Measurements from ENCODE around the gene HECW1. TPM values are rescaled to one million over a fixed set of nuclear protein-coding genes. Genes with fewer than 3 reads are reported as not detected.

The HECW1 gene
- total and polyA plus RNA-seq, 2 of the 8 experiments (the other 6 are each of a cell fraction or from before 2014, with no cell fraction given), result 2.9 to 12.7 TPM

- Histone ChIP-seq H3K4ac (replicated peaks; ENCODE audit: insufficient read length, low read depth, low read length) (no peak overlapping the region), H3K4me2 (ENCODE audit: insufficient read depth in 1 of 2, low read depth in 2 of 2, low read length in 2 of 2) (no peak overlapping the region), H3K23ac (ENCODE audit: insufficient read length) (no peak overlapping the region), H3K79me2 (ENCODE audit: control insufficient read depth in 1 of 2, insufficient read depth in 2 of 2, low read length in 2 of 2) (no peaks in the 10 kb centered on the region), H2AK5ac (ENCODE audit: low read depth, low read length) (no peak overlapping the region), H3K27me3 (replicated peaks in 1 of 4; ENCODE audit: control insufficient read depth in 3 of 4, extremely low read depth in 1 of 4, insufficient read depth in 3 of 4, low read length in 3 of 4) (no peaks in the 10 kb centered on the region), H2BK15ac (ENCODE audit: low read length) (no peak overlapping the region), H4K5ac (ENCODE audit: insufficient read length, low read depth, low read length) (no peak overlapping the region), H3K36me3 (ENCODE audit: control insufficient read depth in 2 of 4, insufficient read depth in 4 of 4, low read length in 3 of 4) (no peaks in the 10 kb centered on the region), H3K14ac (ENCODE audit: insufficient read length) (no peak overlapping the region), H3K9ac (replicated peaks in 1 of 4; ENCODE audit: extremely low read depth in 1 of 4, low read depth in 3 of 4, low read length in 3 of 4) (no peak overlapping the region), H3K79me1 (ENCODE audit: low read depth, low read length) (no peaks in the 10 kb centered on the region), H2AFZ (ENCODE audit: low read length) (no peak overlapping the region), H2BK120ac (replicated peaks; ENCODE audit: low read depth, low read length) (peak overlapping the region; percentile 12), H4K8ac (ENCODE audit: extremely low read depth, insufficient read depth, low read length) (no peak overlapping the region), H2BK12ac (ENCODE audit: low read depth, low read length) (peak overlapping the region; percentile 3; the same call in 1 of the 2 replicates), H3K9me3 (ENCODE audit: insufficient read depth in 2 of 2, low read depth in 1 of 2, low read length in 1 of 2) (no peaks in the 10 kb centered on the region), H3K4me3 (ENCODE audit: extremely low read depth in 1 of 4, insufficient read depth in 2 of 4, low read depth in 3 of 4, low read length in 4 of 4) (no peak overlapping the region), H3K4me1 (replicated peaks in 1 of 4; ENCODE audit: control insufficient read depth in 3 of 4, insufficient read depth in 4 of 4, low read length in 3 of 4) (peaks cover 18 to 34% (median 26%) of the 10 kb centered on the region in 4 experiments), H2BK5ac (ENCODE audit: low read depth, low read length) (0 out of 2 replicates have a peak overlapping the region, but pooled peaks have one; percentile 10), H4K20me1 (replicated peaks in 1 of 2; ENCODE audit: control insufficient read depth in 1 of 2, insufficient read depth in 2 of 2, low read length in 2 of 2) (no peaks in the 10 kb centered on the region), H3K56ac (replicated peaks; ENCODE audit: insufficient read length, low read depth, low read length) (no peak overlapping the region), H3K27ac (ENCODE audit: low read depth, low read length) (no peak overlapping the region), H3K23me2 (ENCODE audit: low read depth, low read length) (no peaks in the 10 kb centered on the region), H3K18ac (ENCODE audit: extremely low read depth, low read length) (no peak overlapping the region), H2BK20ac (ENCODE audit: low read length) (peak overlapping the region; percentile 80), H4K91ac (replicated peaks; ENCODE audit: insufficient read length, low read length) (no peak overlapping the region)
- ChIA-PET POLR2A (ENCODE audit: partially characterized antibody) (no interaction called here), CTCF (ENCODE audit: partially characterized antibody) (interaction anchor here (0.7 to 2.7 kb wide), 6 partner anchors 9 to 155 kb away, joined by 3 to 10 read pairs (median 3); no protein-coding TSS in a partner anchor)
- WGBS, 2 experiments (ENCODE audit: extremely low coverage in 1 of 2, insufficient coverage in 1 of 2, insufficient read length in 1 of 2, insufficient replicate concordance in 2 of 2, low coverage in 1 of 2, low lambda C conversion rate in 2 of 2, missing lambda C conversion rate in 1 of 2), result 92% methylated on average over 6 of the region's 6 CpGs; no CpG with 5 or more reads in 1 of the 2 experiments
- no peak for FAIRE-seq
- no peak for DNase-seq (ENCODE audit: low read depth in 1 of 2, low spot score in 2 of 2)
- TF ChIP-seq RAD21 (IDR thresholded peaks at IDR 0.05 in 1 of 2, conservative IDR thresholded peaks at IDR 0.05 in 1 of 2; ENCODE audit: low read depth in 2 of 2, low read length in 2 of 2) (0 out of 4 replicates have a peak, but pooled peaks of 1 of the 2 experiments have one; percentile 3), SP1 (IDR thresholded peaks at IDR 0.05; ENCODE audit: low read depth, low read length) (no peak), SIRT6 (IDR thresholded peaks at IDR 0.05; ENCODE audit: low read length) (no peak), EGR1 (IDR thresholded peaks at IDR 0.05; ENCODE audit: borderline replicate concordance, low read depth, low read length) (no peak), KDM4A (IDR thresholded peaks at IDR 0.05; ENCODE audit: low read depth, low read length, severe bottlenecking) (no peak), CTCF (IDR thresholded peaks at IDR 0.05; ENCODE audit: control extremely low read depth in 1 of 3, insufficient read depth in 1 of 3, low read depth in 1 of 3, low read length in 3 of 3) (peak in 2 of 3 experiments; percentile 4 to 23; a peak in 2 of 4 replicates), ASH2L (IDR thresholded peaks at IDR 0.05; ENCODE audit: low read length) (no peak)
Observed at GRCh38 chr7:43296306-43296705, 183.9 kb downstream of the HECW1 start.

Measured in H1 (cell line).